RWPE2 (cell line): ENCODE results near the gene OBSCN.

Experiments
- ATAC-seq: fragments of 200-7000 bp; cut with Tn5 transposase; 3 replicates; pipeline ENCODE4 v1.9.1; 2021; ENCODE audit warnings: low read depth
- DNase-seq: peaks from one replicate; pipeline ENCODE4 v3.0.0-alpha.2; 2020; ENCODE audit warnings: low spot score
- H3K27ac ChIP-seq: fragments of 450-650 bp; 2 replicates; pipeline ENCODE4 v1.5.1; 2017; ENCODE audit warnings: mild to moderate bottlenecking; ENCODE audit not compliant: poor library complexity, severe bottlenecking
- H3K27me3 ChIP-seq: fragments of 250-450 bp; sonication (Bioruptor Pico); 2 replicates; pipeline ENCODE4 v1.5.1; 2021; ENCODE audit warnings: mild to moderate bottlenecking, moderate library complexity; ENCODE audit not compliant: insufficient read depth, poor library complexity, severe bottlenecking
- H3K36me3 ChIP-seq: fragments of 250-450 bp; sonication (Bioruptor Pico); 2 replicates; pipeline ENCODE4 v1.5.1; 2020; ENCODE audit warnings: low read depth, mild to moderate bottlenecking, moderate library complexity
- H3K4me1 ChIP-seq: fragments of 250-450 bp; sonication (Bioruptor Pico); 2 replicates; pipeline ENCODE4 v1.5.1; 2021; ENCODE audit warnings: mild to moderate bottlenecking, moderate library complexity; ENCODE audit not compliant: insufficient read depth, poor library complexity, severe bottlenecking
- H3K4me3 ChIP-seq: fragments of 250-450 bp; sonication (Bioruptor Pico); 2 replicates; pipeline ENCODE4 v1.5.1; 2021; ENCODE audit warnings: mild to moderate bottlenecking, moderate library complexity; ENCODE audit not compliant: severe bottlenecking
- H3K9me3 ChIP-seq: fragments of 250-450 bp; sonication (Bioruptor Pico); 2 replicates; pipeline ENCODE4 v1.5.1; 2021; ENCODE audit warnings: mild to moderate bottlenecking, moderate library complexity; ENCODE audit not compliant: severe bottlenecking
- TF ChIP-seq, protein P1 (sequence below): fragments of 450-650 bp; IDR thresholded peaks from one replicate; pipeline ENCODE4 v1.5.1; 2017; ENCODE audit warnings: mild to moderate bottlenecking, moderate library complexity; ENCODE audit not compliant: poor library complexity, severe bottlenecking

OBSCN gene

DNA sequence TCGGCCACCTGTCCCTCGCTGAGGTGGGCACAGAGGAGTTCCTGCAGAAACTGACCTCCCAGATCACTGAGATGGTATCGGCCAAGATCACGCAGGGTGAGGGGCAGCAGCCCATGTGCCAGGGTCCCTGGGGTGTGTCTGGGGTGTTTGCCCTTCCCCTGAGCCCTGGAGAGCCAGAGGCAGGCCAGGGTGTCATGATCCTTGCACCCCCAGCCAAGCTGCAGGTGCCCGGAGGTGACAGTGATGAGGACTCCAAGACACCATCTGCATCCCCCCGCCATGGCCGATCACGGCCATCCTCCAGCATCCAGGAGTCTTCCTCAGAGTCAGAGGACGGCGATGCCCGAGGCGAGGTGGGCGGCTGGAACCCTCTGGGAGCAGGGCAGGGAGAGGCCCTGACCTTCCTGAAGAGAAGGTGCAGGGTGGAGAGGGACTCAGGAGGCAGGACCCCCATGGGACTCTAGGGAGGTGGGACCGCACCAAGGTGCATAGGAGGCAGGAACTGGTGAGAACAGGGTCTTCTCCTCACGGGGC, 129.3 kb downstream of the OBSCN start:
- H3K9me3 ChIP-seq, result no peaks in the 10 kb centered on the region
- ATAC-seq (no peak), DNase-seq (no peak)
- H3K27ac ChIP-seq, result no peak overlapping the region
- TF ChIP-seq, protein P1, sequence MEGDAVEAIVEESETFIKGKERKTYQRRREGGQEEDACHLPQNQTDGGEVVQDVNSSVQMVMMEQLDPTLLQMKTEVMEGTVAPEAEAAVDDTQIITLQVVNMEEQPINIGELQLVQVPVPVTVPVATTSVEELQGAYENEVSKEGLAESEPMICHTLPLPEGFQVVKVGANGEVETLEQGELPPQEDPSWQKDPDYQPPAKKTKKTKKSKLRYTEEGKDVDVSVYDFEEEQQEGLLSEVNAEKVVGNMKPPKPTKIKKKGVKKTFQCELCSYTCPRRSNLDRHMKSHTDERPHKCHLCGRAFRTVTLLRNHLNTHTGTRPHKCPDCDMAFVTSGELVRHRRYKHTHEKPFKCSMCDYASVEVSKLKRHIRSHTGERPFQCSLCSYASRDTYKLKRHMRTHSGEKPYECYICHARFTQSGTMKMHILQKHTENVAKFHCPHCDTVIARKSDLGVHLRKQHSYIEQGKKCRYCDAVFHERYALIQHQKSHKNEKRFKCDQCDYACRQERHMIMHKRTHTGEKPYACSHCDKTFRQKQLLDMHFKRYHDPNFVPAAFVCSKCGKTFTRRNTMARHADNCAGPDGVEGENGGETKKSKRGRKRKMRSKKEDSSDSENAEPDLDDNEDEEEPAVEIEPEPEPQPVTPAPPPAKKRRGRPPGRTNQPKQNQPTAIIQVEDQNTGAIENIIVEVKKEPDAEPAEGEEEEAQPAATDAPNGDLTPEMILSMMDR, result no peak
- H3K4me3 ChIP-seq, result no peak overlapping the region
- no peaks in the 10 kb centered on the region for H3K27me3 ChIP-seq
- H3K4me1 ChIP-seq, result no peaks in the 10 kb centered on the region
- no peaks in the 10 kb centered on the region for H3K36me3 ChIP-seq

DNA sequence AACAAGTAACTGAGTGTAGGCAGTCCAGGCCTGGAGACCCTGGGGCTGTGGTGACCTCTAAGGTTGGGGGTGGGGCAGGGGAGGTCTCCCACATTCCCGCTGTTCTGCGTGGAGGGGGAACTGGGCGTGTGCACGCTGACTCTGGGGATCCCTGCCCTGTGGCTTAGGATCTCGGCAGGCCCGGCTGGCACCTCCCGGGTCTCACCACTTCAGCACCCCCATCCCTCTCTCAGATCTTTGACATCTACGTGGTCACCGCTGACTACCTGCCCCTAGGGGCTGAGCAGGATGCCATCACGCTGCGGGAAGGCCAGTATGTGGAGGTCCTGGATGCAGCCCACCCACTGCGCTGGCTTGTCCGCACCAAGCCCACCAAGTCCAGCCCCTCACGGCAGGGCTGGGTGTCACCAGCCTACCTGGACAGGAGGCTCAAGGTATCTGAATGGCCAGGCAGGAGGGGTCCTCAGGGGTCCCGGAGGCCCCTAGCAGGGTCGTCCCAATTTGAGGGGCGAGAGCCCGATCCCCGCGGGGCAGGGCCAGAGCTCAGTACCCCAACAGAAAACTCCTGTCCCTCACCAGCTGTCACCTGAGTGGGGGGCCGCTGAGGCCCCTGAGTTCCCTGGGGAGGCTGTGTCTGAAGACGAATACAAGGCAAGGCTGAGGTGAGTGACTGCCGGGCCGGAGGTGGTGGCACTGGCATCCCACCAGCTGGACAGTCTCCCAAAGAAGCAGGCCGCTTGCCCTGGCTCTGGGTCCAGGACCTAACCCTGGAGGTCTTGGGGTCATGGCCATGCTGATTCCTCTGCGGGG, 130.1 kb downstream of the OBSCN start:
- H3K27me3 ChIP-seq, result no peaks in the 10 kb centered on the region
- ATAC-seq, result no peak
- TF ChIP-seq, protein P1, result no peak

DNA sequence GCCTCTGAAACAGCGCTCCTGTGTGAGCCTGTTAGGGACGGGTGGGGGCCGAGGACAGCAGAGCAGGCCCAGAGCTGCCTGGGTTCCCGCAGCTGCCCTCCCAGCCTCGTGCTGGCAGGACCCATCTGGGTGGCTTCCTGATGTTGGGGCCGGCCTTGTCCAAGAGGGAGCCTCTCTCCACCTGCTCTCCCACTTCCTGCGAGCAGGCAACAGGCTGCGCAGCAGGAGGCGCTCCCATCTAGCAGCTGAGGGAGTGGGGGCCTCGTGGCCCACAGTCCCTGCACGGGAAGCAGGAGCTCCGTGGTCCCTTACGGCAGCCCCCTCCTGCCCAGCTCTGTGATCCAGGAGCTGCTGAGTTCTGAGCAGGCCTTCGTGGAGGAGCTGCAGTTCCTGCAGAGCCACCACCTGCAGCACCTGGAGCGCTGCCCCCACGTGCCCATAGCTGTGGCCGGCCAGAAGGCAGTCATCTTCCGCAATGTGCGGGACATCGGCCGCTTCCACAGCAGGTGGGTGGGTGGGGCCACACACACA, 130.7 kb downstream of the OBSCN start:
- Histone ChIP-seq H3K4me3 (no peak overlapping the region), H3K27me3 (no peaks in the 10 kb centered on the region), H3K36me3 (no peaks in the 10 kb centered on the region), H3K4me1 (no peaks in the 10 kb centered on the region), H3K27ac (no peak overlapping the region), H3K9me3 (no peaks in the 10 kb centered on the region)
- TF ChIP-seq, protein P1, result no peak
- DNase-seq, result peak; percentile 23
- no peak for ATAC-seq

More for the DNA sequence above, 130.1 kb downstream of the OBSCN start:
- Histone ChIP-seq H3K27ac (no peak overlapping the region), H3K4me1 (no peaks in the 10 kb centered on the region), H3K9me3 (no peaks in the 10 kb centered on the region), H3K4me3 (no peak overlapping the region), H3K36me3 (no peaks in the 10 kb centered on the region)
- peak; percentile 21 for DNase-seq

DNA sequence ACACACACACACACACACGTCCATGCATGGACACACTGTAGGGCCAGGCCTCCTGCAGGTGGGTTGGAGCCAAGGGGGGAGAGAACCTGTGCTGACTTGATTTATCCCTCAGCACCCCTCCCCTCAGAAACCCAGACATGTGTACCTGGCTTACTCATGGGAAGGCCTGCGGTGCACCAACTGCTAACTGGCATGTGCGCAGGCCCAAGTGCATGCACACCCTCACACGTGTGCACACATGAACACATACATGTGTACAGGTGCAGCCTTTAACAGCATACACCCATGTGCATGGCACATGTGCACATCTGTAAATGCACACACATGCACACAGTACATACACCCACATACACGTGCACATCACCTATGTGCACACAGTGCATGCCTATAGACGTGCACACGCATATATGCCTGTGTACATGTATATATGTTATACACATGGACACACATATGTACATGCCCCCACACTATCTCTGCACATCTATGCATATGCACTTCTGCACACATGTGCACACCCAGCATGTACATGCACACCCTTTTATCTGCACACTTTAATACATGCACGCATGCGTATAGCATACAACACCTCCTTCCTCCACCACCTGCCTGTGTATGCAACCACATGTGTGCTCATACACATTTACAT, 131.3 kb downstream of the OBSCN start:
- no peak for DNase-seq
- H3K36me3 ChIP-seq, result no peaks in the 10 kb centered on the region
- no peaks in the 10 kb centered on the region for H3K9me3 ChIP-seq
- H3K27me3 ChIP-seq, result no peaks in the 10 kb centered on the region
- no peak overlapping the region for H3K27ac ChIP-seq
- no peaks in the 10 kb centered on the region for H3K4me1 ChIP-seq
- no peak for ATAC-seq
- TF ChIP-seq, protein P1, result no peak
- H3K4me3 ChIP-seq, result no peak overlapping the region
